Neural progenitor cell (in vitro differentiated cells): ENCODE data around the gene ADTRP. TPM values are rescaled to one million over a fixed set of nuclear protein-coding genes. Genes with fewer than 3 reads are reported as not detected.
A peak's percentile ranks its signal among the peaks of the same experiment; 100 is the strongest.
"Not testable (repeated sequence)": the region's sequence is repeated elsewhere in the genome, so short reads cannot be mapped to it uniquely, and the experiment has no call there.

Experiments
- DNase-seq: peaks from one replicate; pipeline ENCODE4 v3.0.0-alpha.2; 2016; ENCODE audit warnings: low spot score
- H2AFZ ChIP-seq: fragments of 200-600 bp; sonication (generic); replicated peaks from 2 replicates; pipeline ENCODE4 v1.6.1; 2016; ENCODE audit warnings: antibody characterized with exemption
- H3F3A ChIP-seq: fragments of 200-600 bp; sonication (generic); 2 replicates; pipeline ENCODE4 v1.6.1; 2016; ENCODE audit warnings: antibody characterized with exemption, low read depth
- H3K27ac ChIP-seq: fragments of 200-600 bp; sonication (generic); 2 replicates; pipeline ENCODE4 v1.5.1; 2016; ENCODE audit warnings: mild to moderate bottlenecking
- H3K27me3 ChIP-seq: fragments of 200-600 bp; sonication (generic); 2 replicates; pipeline ENCODE4 v1.6.1; 2016; ENCODE audit warnings: mild to moderate bottlenecking, moderate library complexity
- H3K36me3 ChIP-seq: fragments of 200-600 bp; sonication (generic); 2 replicates; pipeline ENCODE4 v1.5.1; 2016
- H3K4me1 ChIP-seq: fragments of 200-600 bp; sonication (generic); 2 replicates; pipeline ENCODE4 v1.6.1; 2016; ENCODE audit warnings: mixed run types
- H3K4me2 ChIP-seq: fragments of 200-600 bp; sonication (generic); 2 replicates; pipeline ENCODE4 v1.6.1; 2016
- H3K4me3 ChIP-seq: fragments of 200-600 bp; sonication (generic); 2 replicates; pipeline ENCODE4 v1.5.1; 2016
- H3K79me2 ChIP-seq: fragments of 200-600 bp; sonication (generic); 2 replicates; pipeline ENCODE4 v1.6.1; 2016; ENCODE audit warnings: low read depth
- H3K9ac ChIP-seq: fragments of 200-600 bp; sonication (generic); 2 replicates; pipeline ENCODE4 v1.6.1; 2016
- H3K9me3 ChIP-seq: fragments of 200-600 bp; sonication (generic); 2 replicates; pipeline ENCODE4 v1.5.1; 2016; ENCODE audit warnings: low read depth
- H4K20me1 ChIP-seq: fragments of 200-600 bp; sonication (generic); 2 replicates; pipeline ENCODE4 v1.6.1; 2016; ENCODE audit warnings: low read depth
- H3K27ac Mint-ChIP-seq: 3 replicates; pipeline ENCODE4 v1.8.0; 2021; ENCODE audit warnings: mixed read lengths
- H3K27me3 Mint-ChIP-seq: 2 replicates; pipeline ENCODE4 v1.8.0; 2022; ENCODE audit warnings: low read depth, mild to moderate bottlenecking, inconsistent platforms, moderate library complexity, mixed read lengths; ENCODE audit not compliant: insufficient read depth
- H3K36me3 Mint-ChIP-seq: 3 replicates; pipeline ENCODE4 v1.8.0; 2021; ENCODE audit warnings: mixed read lengths
- H3K4me1 Mint-ChIP-seq: 3 replicates; pipeline ENCODE4 v1.8.0; 2021; ENCODE audit warnings: mixed read lengths
- H3K4me3 Mint-ChIP-seq: 3 replicates; pipeline ENCODE4 v1.8.0; 2021; ENCODE audit warnings: mild to moderate bottlenecking, moderate library complexity, mixed read lengths
- H3K9me3 Mint-ChIP-seq: 3 replicates; pipeline ENCODE4 v1.8.0; 2020; ENCODE audit warnings: mixed read lengths
- EZH2 ChIP-seq: fragments of 200-600 bp; sonication (generic); IDR thresholded peaks from 2 replicates; pipeline ENCODE4 v1.6.1; 2017; ENCODE audit warnings: antibody characterized with exemption, mild to moderate bottlenecking, moderate library complexity
- EZH2phosphoT487 ChIP-seq: fragments of 200-600 bp; sonication (generic); IDR thresholded peaks from 2 replicates; pipeline ENCODE4 v1.6.1; 2017; ENCODE audit warnings: antibody characterized with exemption
- total RNA-seq: library from RNA; depleted of rRNA; stranded (reverse); fragments of >200 nt; gene quantifications from 2 replicates; pipeline ENCODE4 v1.2.3, GENCODE V29; 2015; ENCODE audit warnings: low replicate concordance
- TF ChIP-seq, protein P1 (sequence below): fragments of 200-600 bp; sonication (generic); IDR thresholded peaks from 2 replicates; pipeline ENCODE4 v1.5.1; 2017; ENCODE audit warnings: antibody characterized with exemption, mild to moderate bottlenecking

The ADTRP gene
- total RNA-seq, 1 donor from 2014 or later: not detected

DNA sequence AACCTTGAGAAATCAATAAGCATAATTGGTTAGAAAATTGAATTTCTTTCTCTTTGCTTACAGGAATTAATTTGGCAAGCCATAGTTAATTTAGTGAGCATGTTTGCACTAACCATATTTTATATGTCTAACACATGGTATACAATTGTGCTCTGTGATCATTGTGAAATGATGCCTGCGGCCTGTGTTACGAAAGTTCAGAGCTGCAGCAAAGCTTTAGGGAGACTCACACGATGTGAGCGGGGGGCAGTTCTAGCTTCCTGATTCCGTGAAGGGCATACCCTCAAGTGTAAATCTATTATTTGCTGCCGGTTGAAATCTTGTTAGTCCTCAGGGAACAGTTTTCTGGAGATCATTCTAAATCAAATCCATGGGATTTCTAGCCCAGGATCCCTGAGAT lies 25.5 kb upstream of the ADTRP start:
- Mint-ChIP-seq H3K36me3 (no peaks in the 10 kb centered on the region), H3K4me1 (peaks cover 40% of the 10 kb centered on the region), H3K4me3 (no peak overlapping the region), H3K27me3 (peaks cover 18% of the 10 kb centered on the region), H3K27ac (no peak overlapping the region), H3K9me3 (peaks cover 2% of the 10 kb centered on the region)
- H4K20me1 ChIP-seq: no peaks in the 10 kb centered on the region
- H3K27ac ChIP-seq: no peak overlapping the region
- H3K36me3 ChIP-seq: no peaks in the 10 kb centered on the region
- peak overlapping the region; percentile 59 for H2AFZ ChIP-seq
- no peaks in the 10 kb centered on the region for H3K79me2 ChIP-seq
- no peaks in the 10 kb centered on the region for H3K9me3 ChIP-seq
- H3K4me2 ChIP-seq: no peak overlapping the region
- peaks cover 11% of the 10 kb centered on the region for H3K4me1 ChIP-seq
- H3F3A ChIP-seq: no peaks in the 10 kb centered on the region
- H3K4me3 ChIP-seq: no peak overlapping the region
- no peaks in the 10 kb centered on the region for H3K27me3 ChIP-seq
- no peak for DNase-seq
- H3K9ac ChIP-seq: no peak overlapping the region
- TF ChIP-seq EZH2phosphoT487 (no peak), EZH2 (no peak)
- TF ChIP-seq, protein P1, sequence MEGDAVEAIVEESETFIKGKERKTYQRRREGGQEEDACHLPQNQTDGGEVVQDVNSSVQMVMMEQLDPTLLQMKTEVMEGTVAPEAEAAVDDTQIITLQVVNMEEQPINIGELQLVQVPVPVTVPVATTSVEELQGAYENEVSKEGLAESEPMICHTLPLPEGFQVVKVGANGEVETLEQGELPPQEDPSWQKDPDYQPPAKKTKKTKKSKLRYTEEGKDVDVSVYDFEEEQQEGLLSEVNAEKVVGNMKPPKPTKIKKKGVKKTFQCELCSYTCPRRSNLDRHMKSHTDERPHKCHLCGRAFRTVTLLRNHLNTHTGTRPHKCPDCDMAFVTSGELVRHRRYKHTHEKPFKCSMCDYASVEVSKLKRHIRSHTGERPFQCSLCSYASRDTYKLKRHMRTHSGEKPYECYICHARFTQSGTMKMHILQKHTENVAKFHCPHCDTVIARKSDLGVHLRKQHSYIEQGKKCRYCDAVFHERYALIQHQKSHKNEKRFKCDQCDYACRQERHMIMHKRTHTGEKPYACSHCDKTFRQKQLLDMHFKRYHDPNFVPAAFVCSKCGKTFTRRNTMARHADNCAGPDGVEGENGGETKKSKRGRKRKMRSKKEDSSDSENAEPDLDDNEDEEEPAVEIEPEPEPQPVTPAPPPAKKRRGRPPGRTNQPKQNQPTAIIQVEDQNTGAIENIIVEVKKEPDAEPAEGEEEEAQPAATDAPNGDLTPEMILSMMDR: no peak

DNA sequence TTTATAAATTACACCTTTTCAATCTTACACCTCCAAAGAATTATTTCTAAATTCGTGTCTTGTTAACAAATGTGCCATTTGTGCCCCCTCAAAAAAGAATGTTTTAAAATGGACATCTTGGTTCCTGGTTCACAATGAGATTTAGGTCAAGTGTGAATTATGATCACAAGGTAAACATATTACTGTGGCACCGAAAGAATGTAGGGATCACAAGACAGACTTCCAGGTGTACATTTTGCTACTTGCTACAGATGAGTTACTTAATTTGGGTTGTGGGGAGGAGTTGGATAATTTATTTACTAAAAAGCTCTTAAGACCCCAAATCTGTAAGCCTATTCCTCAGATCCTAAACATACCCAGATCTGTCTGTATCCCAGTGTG lies 25.0 kb upstream of the ADTRP start:
- H3K4me1 ChIP-seq: peaks cover 11% of the 10 kb centered on the region
- no peaks in the 10 kb centered on the region for H3K79me2 ChIP-seq
- DNase-seq: no peak
- H3K4me3 ChIP-seq: no peak overlapping the region
- no peaks in the 10 kb centered on the region for H3K27me3 ChIP-seq
- H3K27ac ChIP-seq: no peak overlapping the region
- Mint-ChIP-seq H3K27me3 (peaks cover 15% of the 10 kb centered on the region), H3K27ac (no peak overlapping the region), H3K36me3 (no peaks in the 10 kb centered on the region), H3K9me3 (no peaks in the 10 kb centered on the region), H3K4me3 (no peak overlapping the region), H3K4me1 (peaks cover 40% of the 10 kb centered on the region)
- H4K20me1 ChIP-seq: no peaks in the 10 kb centered on the region
- no peaks in the 10 kb centered on the region for H3K36me3 ChIP-seq
- H3K9me3 ChIP-seq: no peaks in the 10 kb centered on the region
- H3K4me2 ChIP-seq: no peak overlapping the region
- H2AFZ ChIP-seq: no peak overlapping the region
- H3F3A ChIP-seq: no peaks in the 10 kb centered on the region
- TF ChIP-seq, protein P1: no peak
- H3K9ac ChIP-seq: no peak overlapping the region

DNA sequence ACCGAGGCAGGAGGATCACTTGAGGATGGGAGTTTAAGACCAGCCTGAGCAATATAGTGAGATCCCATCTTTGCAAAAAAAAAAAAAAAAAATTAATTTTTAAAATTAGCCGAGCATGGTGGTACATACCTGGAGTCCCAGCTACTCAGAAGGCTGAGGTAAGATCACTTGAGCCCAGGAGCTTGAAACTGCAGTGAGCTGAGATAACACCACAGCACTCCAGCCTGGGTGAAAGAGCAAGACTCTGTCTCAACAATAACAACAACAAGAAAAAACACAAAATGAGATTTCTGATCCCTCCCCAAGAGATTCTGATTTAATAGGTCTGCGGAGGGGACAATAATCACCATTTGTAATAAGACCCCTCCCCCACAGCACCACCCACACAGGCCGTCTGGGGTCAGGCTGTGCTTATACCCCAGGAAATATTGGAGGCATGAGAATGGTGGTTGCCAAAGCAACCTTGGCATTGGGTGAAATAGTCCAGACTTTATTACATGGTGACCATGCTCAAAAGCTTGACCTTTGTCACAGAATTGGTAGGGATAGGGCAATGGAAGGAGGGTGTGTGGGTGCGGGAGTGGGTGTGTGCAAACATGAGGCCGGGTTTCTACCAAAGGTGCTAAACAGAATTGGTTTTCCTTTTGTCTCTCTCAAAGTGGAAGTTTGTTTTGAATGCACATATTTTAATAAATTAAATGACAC lies 24.4 kb upstream of the ADTRP start:
- Histone ChIP-seq H2AFZ (no peak overlapping the region), H3F3A (no peaks in the 10 kb centered on the region), H3K36me3 (no peaks in the 10 kb centered on the region), H3K27me3 (no peaks in the 10 kb centered on the region), H3K9me3 (no peaks in the 10 kb centered on the region), H3K9ac (no peak overlapping the region), H3K27ac (no peak overlapping the region), H3K79me2 (no peaks in the 10 kb centered on the region), H4K20me1 (no peaks in the 10 kb centered on the region), H3K4me1 (peaks cover 11% of the 10 kb centered on the region), H3K4me2 (no peak overlapping the region), H3K4me3 (no peak overlapping the region)
- H3K4me3 Mint-ChIP-seq: no peak overlapping the region
- H3K9me3 Mint-ChIP-seq: no peaks in the 10 kb centered on the region
- H3K4me1 Mint-ChIP-seq: peaks cover 44% of the 10 kb centered on the region
- TF ChIP-seq EZH2phosphoT487 (no peak), EZH2 (no peak)
- TF ChIP-seq, protein P1: no peak
- H3K27ac Mint-ChIP-seq: no peak overlapping the region
- peaks cover 13% of the 10 kb centered on the region for H3K27me3 Mint-ChIP-seq
- no peak for DNase-seq
- no peaks in the 10 kb centered on the region for H3K36me3 Mint-ChIP-seq

DNA sequence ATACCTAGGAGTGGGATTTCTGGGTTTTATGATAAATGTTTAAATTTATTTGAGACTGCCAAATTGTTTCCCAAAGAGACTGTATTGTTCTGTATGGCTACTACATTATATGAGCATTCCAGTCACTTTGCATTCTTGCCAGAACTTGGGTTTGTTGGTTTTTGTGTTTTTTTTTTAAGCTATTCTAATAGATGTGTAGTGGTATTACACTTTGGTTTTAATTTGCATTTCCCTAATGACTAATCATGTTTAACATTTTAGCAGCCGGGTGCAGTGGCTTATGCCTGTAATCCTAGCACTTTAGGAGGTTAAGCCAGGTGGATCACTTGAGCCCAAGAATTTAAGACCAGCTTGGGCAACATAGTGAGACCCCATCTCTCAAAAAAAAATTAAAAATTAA lies 21.9 kb upstream of the ADTRP start:
- not testable (repeated sequence) for H3K27me3 Mint-ChIP-seq

More for the DNA sequence above, 21.9 kb upstream of the ADTRP start:
- not testable (repeated sequence) for H3K4me3 ChIP-seq, H3K9me3 Mint-ChIP-seq, H3K4me1 ChIP-seq, H4K20me1 ChIP-seq, H2AFZ ChIP-seq, H3K27ac Mint-ChIP-seq, H3K9me3 ChIP-seq, H3K4me2 ChIP-seq, H3K79me2 ChIP-seq, DNase-seq, H3K36me3 ChIP-seq, H3F3A ChIP-seq, H3K27ac ChIP-seq, H3K36me3 Mint-ChIP-seq, H3K4me3 Mint-ChIP-seq, H3K27me3 ChIP-seq, H3K9ac ChIP-seq
- peaks cover 27% of the 10 kb centered on the region for H3K4me1 Mint-ChIP-seq
